Liver (tissue), 9 donors: ENCODE results near the gene E2F2. TPM values are rescaled to one million over a fixed set of nuclear protein-coding genes. Genes with fewer than 3 reads are reported as not detected.

Source experiments
- DNase-seq: peaks from one replicate; pipeline ENCODE4 v3.0.0-alpha.2; 2017; ENCODE audit warnings: low spot score
- H3K27ac ChIP-seq, 2 donors: one replicate each; pipeline ENCODE4 v1.7.0; 2013; ENCODE audit warnings: inconsistent platforms in 2 of 2, low read length in 2 of 2, control low read depth in 1 of 2, low read depth in 1 of 2, mild to moderate bottlenecking in 1 of 2
- H3K27me3 ChIP-seq, 4 donors: one replicate each; pipeline versions ENCODE4 v1.6.1 to v1.7.0; 2013; ENCODE audit warnings: low read length in 3 of 4, inconsistent platforms in 1 of 4, mild to moderate bottlenecking in 1 of 4, moderate library complexity in 1 of 4; ENCODE audit not compliant: control insufficient read depth in 4 of 4, insufficient read depth in 4 of 4
- H3K36me3 ChIP-seq, 4 donors: one replicate each; pipeline versions ENCODE4 v1.6.1 to v1.7.0; 2013; ENCODE audit warnings: low read length in 3 of 4, mild to moderate bottlenecking in 3 of 4, low read depth in 1 of 4, moderate library complexity in 1 of 4; ENCODE audit not compliant: control insufficient read depth in 4 of 4, insufficient read depth in 3 of 4
- H3K4me1 ChIP-seq, 4 donors: one replicate each; pipeline versions ENCODE4 v1.6.1 to v1.7.0; 2013; ENCODE audit warnings: low read length in 3 of 4, mild to moderate bottlenecking in 3 of 4, moderate library complexity in 1 of 4; ENCODE audit not compliant: control insufficient read depth in 4 of 4, insufficient read depth in 4 of 4
- H3K4me3 ChIP-seq, 3 donors: one replicate each; pipeline versions ENCODE4 v1.6.1 to v1.7.0; 2013; ENCODE audit warnings: low read length in 3 of 3, control low read depth in 1 of 3, low read depth in 1 of 3, mild to moderate bottlenecking in 1 of 3
- H3K9ac ChIP-seq, 2 donors: one replicate each; pipeline ENCODE4 v1.7.0; 2013; ENCODE audit warnings: low read length in 2 of 2, mild to moderate bottlenecking in 2 of 2, moderate library complexity in 2 of 2, control low read depth in 1 of 2, low read depth in 1 of 2
- H3K9me3 ChIP-seq, 4 donors: one replicate each; pipeline versions ENCODE4 v1.6.1 to v1.7.0; 2013; ENCODE audit warnings: low read length in 3 of 4; ENCODE audit not compliant: control insufficient read depth in 4 of 4
- EGR1 ChIP-seq, 2 donors: IDR thresholded peaks; 2 replicates each; pipeline ENCODE4 v1.6.1; 2016 to 2018; ENCODE audit warnings: antibody characterized with exemption in 2 of 2, low read depth in 2 of 2
- FOXA1 ChIP-seq: IDR thresholded peaks from 2 replicates; pipeline ENCODE4 v1.6.1; 2016; ENCODE audit warnings: antibody characterized with exemption
- FOXA2 ChIP-seq: IDR thresholded peaks from 2 replicates; pipeline ENCODE4 v1.6.1; 2016; ENCODE audit warnings: antibody characterized with exemption
- HNF4A ChIP-seq, 2 donors: conservative IDR thresholded peaks; 2 replicates each; pipeline ENCODE4 v1.6.1; 2016; ENCODE audit warnings: antibody characterized with exemption in 2 of 2, mild to moderate bottlenecking in 2 of 2
- HNF4G ChIP-seq: IDR thresholded peaks from 2 replicates; pipeline ENCODE4 v1.6.1; 2016; ENCODE audit warnings: antibody characterized with exemption
- JUND ChIP-seq, 2 donors: IDR thresholded peaks; 2 replicates each; pipeline ENCODE4 v1.6.1; 2016; ENCODE audit warnings: antibody characterized with exemption in 2 of 2
- NR2F2 ChIP-seq: IDR thresholded peaks from 2 replicates; pipeline ENCODE4 v1.6.1; 2016; ENCODE audit warnings: antibody characterized with exemption
- RAD21 ChIP-seq, 2 donors: IDR thresholded peaks; 2 replicates each; pipeline ENCODE4 v1.6.1; 2016; ENCODE audit warnings: antibody characterized with exemption in 2 of 2, mild to moderate bottlenecking in 2 of 2
- RXRA ChIP-seq, 2 donors: IDR thresholded peaks; 2 replicates each; pipeline ENCODE4 v1.6.1; 2017 to 2018; ENCODE audit warnings: antibody characterized with exemption in 2 of 2, mild to moderate bottlenecking in 1 of 2
- SP1 ChIP-seq: IDR thresholded peaks from 2 replicates; pipeline ENCODE4 v1.6.1; 2018; ENCODE audit warnings: antibody characterized with exemption, mild to moderate bottlenecking
- YY1 ChIP-seq: IDR thresholded peaks from 2 replicates; pipeline ENCODE4 v1.6.1; 2016; ENCODE audit warnings: antibody characterized with exemption, mild to moderate bottlenecking
- WGBS: extraction: QIAGEN DNeasy Blood & Tissue Kit; methylation state at CpG from one replicate; pipeline ENCODE4 v1.1.7; 2013; 5-methylcytosine and 5-hydroxymethylcytosine counted together
- polyA plus RNA-seq, 2 donors: library from polyadenylated mRNA; stranded (reverse) in 1 of 2; unstranded in 1 of 2; fragments of 200-250 nt in 1 of 2; fragments of >200 nt in 1 of 2; fragmentation: Nextera tagmentation in 1 of 2; extraction: Ambion mirVana in 1 of 2; gene quantifications; one replicate each; pipeline versions ENCODE4 v1.2.1 to v1.2.3, GENCODE V29; 2013 to 2015
- total RNA-seq, 2 donors: library from RNA; depleted of rRNA; stranded (reverse); fragments of >200 nt; gene quantifications; one replicate each; pipeline ENCODE4 v1.2.3, GENCODE V29; 2014
- TF ChIP-seq, protein P1 (sequence below): IDR thresholded peaks from 2 replicates; pipeline ENCODE4 v1.6.1; 2016; ENCODE audit warnings: antibody characterized with exemption, mild to moderate bottlenecking
- TF ChIP-seq, protein P2 (sequence below): fragments of 150-350 bp; IDR thresholded peaks from 2 replicates; pipeline ENCODE4 v1.5.1; 2017; ENCODE audit warnings: improper control_type of control experiment, low read depth, low read length; ENCODE audit not compliant: missing input control
- TF ChIP-seq, protein P3 (sequence below): IDR thresholded peaks from 2 replicates; pipeline ENCODE4 v1.6.1; 2016; ENCODE audit warnings: antibody characterized with exemption
- TF ChIP-seq, protein P4 (sequence below): IDR thresholded peaks from 2 replicates; pipeline ENCODE4 v1.6.1; 2016; ENCODE audit warnings: antibody characterized with exemption
- TF ChIP-seq, protein P5 (sequence below): IDR thresholded peaks from 2 replicates; pipeline ENCODE4 v1.6.1; 2016; ENCODE audit warnings: antibody characterized with exemption
- donor health status: healthy.
- donor health status: healthy.
- donor health status: healthy.
- donor health status: healthy.
- donor health status: healthy.

The E2F2 gene
- total and polyA plus RNA-seq, 4 donors = 0.08 to 79.9 (median 0.44) TPM

DNA sequence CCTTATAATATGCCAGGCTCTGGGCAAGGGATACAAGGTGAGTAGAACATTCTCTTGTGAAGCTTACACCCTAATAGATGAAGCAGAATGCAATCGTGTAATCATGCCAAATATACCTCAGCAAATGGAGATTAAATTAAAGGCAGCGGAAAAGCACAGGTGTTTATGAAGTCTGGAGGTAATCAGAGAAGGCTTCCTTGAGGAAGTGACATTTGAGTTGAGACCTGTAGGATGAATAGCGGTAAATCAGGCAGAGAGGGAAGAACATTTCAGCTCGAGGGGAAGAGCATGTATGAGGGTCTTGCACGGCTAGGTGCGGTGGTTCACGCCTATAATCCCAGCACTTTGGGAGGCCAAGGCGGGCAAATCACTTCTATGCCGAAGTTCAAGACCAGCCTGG lies 13.5 kb downstream of the E2F2 start:
- Histone ChIP-seq H3K9ac (no peak overlapping the region), H3K9me3 (no peaks in the 10 kb centered on the region), H3K27ac (no peak overlapping the region), H3K4me1 (no peaks in the 10 kb centered on the region), H3K27me3 (no peaks in the 10 kb centered on the region), H3K36me3 (no peaks in the 10 kb centered on the region), H3K4me3 (no peak overlapping the region)
- 97% methylated on average over 9 of the region's 9 CpGs for WGBS
- DNase-seq = no peak
- TF ChIP-seq FOXA1 (no peak), RXRA (IDR thresholded peaks at IDR 0.05) (no peak)
- TF ChIP-seq, protein P1, sequence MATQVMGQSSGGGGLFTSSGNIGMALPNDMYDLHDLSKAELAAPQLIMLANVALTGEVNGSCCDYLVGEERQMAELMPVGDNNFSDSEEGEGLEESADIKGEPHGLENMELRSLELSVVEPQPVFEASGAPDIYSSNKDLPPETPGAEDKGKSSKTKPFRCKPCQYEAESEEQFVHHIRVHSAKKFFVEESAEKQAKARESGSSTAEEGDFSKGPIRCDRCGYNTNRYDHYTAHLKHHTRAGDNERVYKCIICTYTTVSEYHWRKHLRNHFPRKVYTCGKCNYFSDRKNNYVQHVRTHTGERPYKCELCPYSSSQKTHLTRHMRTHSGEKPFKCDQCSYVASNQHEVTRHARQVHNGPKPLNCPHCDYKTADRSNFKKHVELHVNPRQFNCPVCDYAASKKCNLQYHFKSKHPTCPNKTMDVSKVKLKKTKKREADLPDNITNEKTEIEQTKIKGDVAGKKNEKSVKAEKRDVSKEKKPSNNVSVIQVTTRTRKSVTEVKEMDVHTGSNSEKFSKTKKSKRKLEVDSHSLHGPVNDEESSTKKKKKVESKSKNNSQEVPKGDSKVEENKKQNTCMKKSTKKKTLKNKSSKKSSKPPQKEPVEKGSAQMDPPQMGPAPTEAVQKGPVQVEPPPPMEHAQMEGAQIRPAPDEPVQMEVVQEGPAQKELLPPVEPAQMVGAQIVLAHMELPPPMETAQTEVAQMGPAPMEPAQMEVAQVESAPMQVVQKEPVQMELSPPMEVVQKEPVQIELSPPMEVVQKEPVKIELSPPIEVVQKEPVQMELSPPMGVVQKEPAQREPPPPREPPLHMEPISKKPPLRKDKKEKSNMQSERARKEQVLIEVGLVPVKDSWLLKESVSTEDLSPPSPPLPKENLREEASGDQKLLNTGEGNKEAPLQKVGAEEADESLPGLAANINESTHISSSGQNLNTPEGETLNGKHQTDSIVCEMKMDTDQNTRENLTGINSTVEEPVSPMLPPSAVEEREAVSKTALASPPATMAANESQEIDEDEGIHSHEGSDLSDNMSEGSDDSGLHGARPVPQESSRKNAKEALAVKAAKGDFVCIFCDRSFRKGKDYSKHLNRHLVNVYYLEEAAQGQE = no peak
- TF ChIP-seq, protein P2, sequence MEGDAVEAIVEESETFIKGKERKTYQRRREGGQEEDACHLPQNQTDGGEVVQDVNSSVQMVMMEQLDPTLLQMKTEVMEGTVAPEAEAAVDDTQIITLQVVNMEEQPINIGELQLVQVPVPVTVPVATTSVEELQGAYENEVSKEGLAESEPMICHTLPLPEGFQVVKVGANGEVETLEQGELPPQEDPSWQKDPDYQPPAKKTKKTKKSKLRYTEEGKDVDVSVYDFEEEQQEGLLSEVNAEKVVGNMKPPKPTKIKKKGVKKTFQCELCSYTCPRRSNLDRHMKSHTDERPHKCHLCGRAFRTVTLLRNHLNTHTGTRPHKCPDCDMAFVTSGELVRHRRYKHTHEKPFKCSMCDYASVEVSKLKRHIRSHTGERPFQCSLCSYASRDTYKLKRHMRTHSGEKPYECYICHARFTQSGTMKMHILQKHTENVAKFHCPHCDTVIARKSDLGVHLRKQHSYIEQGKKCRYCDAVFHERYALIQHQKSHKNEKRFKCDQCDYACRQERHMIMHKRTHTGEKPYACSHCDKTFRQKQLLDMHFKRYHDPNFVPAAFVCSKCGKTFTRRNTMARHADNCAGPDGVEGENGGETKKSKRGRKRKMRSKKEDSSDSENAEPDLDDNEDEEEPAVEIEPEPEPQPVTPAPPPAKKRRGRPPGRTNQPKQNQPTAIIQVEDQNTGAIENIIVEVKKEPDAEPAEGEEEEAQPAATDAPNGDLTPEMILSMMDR = no peak

DNA sequence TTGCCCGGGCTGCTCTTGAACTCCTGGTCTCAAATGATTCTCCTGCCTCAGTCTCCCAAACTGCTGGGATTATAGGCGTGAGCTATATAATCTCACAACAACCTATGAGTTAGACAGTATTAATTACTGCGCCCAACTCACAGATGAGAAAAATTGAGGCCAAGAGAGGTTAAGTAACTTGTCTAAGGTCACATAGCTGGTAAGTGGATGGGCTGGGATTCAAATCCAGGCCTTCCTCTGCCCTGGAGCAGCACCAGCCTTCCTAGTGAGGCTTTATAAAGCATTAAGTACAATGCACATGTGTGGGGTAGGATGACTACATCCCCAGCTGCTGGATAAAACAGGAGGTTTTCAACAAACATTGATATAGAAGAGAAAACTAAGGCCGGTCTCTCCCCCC lies 15.1 kb downstream of the E2F2 start:
- Histone ChIP-seq H3K27me3 (no peaks in the 10 kb centered on the region), H3K9me3 (no peaks in the 10 kb centered on the region), H3K36me3 (no peaks in the 10 kb centered on the region), H3K4me3 (no peak overlapping the region), H3K4me1 (no peaks in the 10 kb centered on the region), H3K27ac (no peak overlapping the region), H3K9ac (no peak overlapping the region)
- DNase-seq = no peak
- no peak for TF ChIP-seq SP1
- TF ChIP-seq JUND (IDR thresholded peaks at IDR 0.05) = no peak
- no peak for TF ChIP-seq FOXA2
- TF ChIP-seq, protein P3, sequence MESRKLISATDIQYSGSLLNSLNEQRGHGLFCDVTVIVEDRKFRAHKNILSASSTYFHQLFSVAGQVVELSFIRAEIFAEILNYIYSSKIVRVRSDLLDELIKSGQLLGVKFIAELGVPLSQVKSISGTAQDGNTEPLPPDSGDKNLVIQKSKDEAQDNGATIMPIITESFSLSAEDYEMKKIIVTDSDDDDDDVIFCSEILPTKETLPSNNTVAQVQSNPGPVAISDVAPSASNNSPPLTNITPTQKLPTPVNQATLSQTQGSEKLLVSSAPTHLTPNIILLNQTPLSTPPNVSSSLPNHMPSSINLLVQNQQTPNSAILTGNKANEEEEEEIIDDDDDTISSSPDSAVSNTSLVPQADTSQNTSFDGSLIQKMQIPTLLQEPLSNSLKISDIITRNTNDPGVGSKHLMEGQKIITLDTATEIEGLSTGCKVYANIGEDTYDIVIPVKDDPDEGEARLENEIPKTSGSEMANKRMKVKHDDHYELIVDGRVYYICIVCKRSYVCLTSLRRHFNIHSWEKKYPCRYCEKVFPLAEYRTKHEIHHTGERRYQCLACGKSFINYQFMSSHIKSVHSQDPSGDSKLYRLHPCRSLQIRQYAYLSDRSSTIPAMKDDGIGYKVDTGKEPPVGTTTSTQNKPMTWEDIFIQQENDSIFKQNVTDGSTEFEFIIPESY = no peak
- TF ChIP-seq HNF4G = no peak
- no peak for TF ChIP-seq FOXA1
- TF ChIP-seq YY1 = no peak
- no peak for TF ChIP-seq NR2F2
- TF ChIP-seq, protein P4, sequence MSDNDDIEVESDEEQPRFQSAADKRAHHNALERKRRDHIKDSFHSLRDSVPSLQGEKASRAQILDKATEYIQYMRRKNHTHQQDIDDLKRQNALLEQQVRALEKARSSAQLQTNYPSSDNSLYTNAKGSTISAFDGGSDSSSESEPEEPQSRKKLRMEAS = no peak
- TF ChIP-seq HNF4A (conservative IDR thresholded peaks at IDR 0.05) = no peak
- TF ChIP-seq, protein P5, sequence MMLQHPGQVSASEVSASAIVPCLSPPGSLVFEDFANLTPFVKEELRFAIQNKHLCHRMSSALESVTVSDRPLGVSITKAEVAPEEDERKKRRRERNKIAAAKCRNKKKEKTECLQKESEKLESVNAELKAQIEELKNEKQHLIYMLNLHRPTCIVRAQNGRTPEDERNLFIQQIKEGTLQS = no peak
- no peak for TF ChIP-seq RXRA (IDR thresholded peaks at IDR 0.05)
- TF ChIP-seq EGR1 (IDR thresholded peaks at IDR 0.05; ENCODE audit: low read depth in 2 of 2) = no peak
- TF ChIP-seq RAD21 (IDR thresholded peaks at IDR 0.05) = no peak
- TF ChIP-seq, protein P2 = no peak
- TF ChIP-seq, protein P1 = no peak
- WGBS = 98% methylated on average over 4 of the region's 4 CpGs
